K562 (cell line): ENCODE data around the gene GIGYF1. TPM values are rescaled to one million over a fixed set of nuclear protein-coding genes. Genes with fewer than 3 reads are reported as not detected.
A peak's percentile ranks its signal among the peaks of the same experiment; 100 is the strongest.

Experiments used
- ATAC-seq: fragments of 200-7000 bp; cut with Tn5 transposase; 3 replicates; pipeline ENCODE4 v1.9.1; 2020; ENCODE audit warnings: moderate library complexity
- BruUV-seq: library from RNA; stranded (reverse); fragments of 400-500 nt; replicated peaks from 2 replicates; lab custom pipeline; 2021; lab: Mats Ljungman, UMichigan
- CTCF ChIA-PET: fragments of 300-600 bp; formaldehyde crosslinking; extraction: SDS; loops from one replicate; lab custom pipeline; 2021; ENCODE audit warnings: low intra/inter-chr PET ratio; lab: Yijun Ruan, JAX
- POLR2A ChIA-PET: fragments of 300-600, 350-650 bp; sonication (Branson Sonifier 250); formaldehyde crosslinking; extraction: SDS; loops from one replicate; lab custom pipeline; 2021; ENCODE audit warnings: antibody characterized with exemption, inconsistent platforms; lab: Yijun Ruan, JAX
- DNase-seq, 4 experiments: peaks; one replicate each; pipeline versions ENCODE4 v3.0.0 to v3.0.0-alpha.2; 2011 to 2018; ENCODE audit warnings: low spot score in 3 of 4, mixed read lengths in 3 of 4; ENCODE audit errors: extremely low read depth in 1 of 4
- FAIRE-seq: peaks from 2 replicates; lab custom pipeline; 2011; peaks lifted over from hg19 to GRCh38; lab: Jason Lieb, UNC
- H2AFZ ChIP-seq: 2 replicates; pipeline ENCODE4 v1.6.0; 2011; ENCODE audit warnings: low read depth, low read length, control low read depth, inconsistent platforms
- H3K27ac ChIP-seq: fragments of 200-600 bp; 3 replicates; pipeline ENCODE4 v1.8.0; 2011; ENCODE audit warnings: low read depth, mild to moderate bottlenecking, control low read depth, inconsistent platforms, low read length, moderate library complexity, mixed read lengths; ENCODE audit errors: extremely low read depth
- H3K27me3 ChIP-seq, 2 experiments: fragments of 300-600 bp in 1 of 2; 2 replicates in 1 of 2; 3 replicates in 1 of 2; pipeline versions ENCODE4 v1.6.0 to v1.8.0; 2011; ENCODE audit warnings: inconsistent platforms in 2 of 2, low read length in 2 of 2, mild to moderate bottlenecking in 1 of 2, mixed read lengths in 1 of 2, moderate library complexity in 1 of 2; ENCODE audit not compliant: control insufficient read depth in 2 of 2, insufficient read depth in 2 of 2
- H3K36me3 ChIP-seq: fragments of 300-600 bp; 3 replicates; pipeline ENCODE4 v1.8.0; 2011; ENCODE audit warnings: mild to moderate bottlenecking, low read length, inconsistent platforms; ENCODE audit not compliant: control insufficient read depth, insufficient read depth
- H3K4me1 ChIP-seq, 2 experiments: fragments of 200-600 bp in 1 of 2; replicated peaks in 1 of 2; 2 replicates in 1 of 2; 3 replicates in 1 of 2; pipeline versions ENCODE4 v1.5.1 to v1.8.0; 2011; ENCODE audit warnings: inconsistent platforms in 2 of 2, low read length in 2 of 2, mild to moderate bottlenecking in 1 of 2, mixed read lengths in 1 of 2, moderate library complexity in 1 of 2; ENCODE audit not compliant: control insufficient read depth in 2 of 2, insufficient read depth in 2 of 2
- H3K4me2 ChIP-seq: 2 replicates; pipeline ENCODE4 v1.6.1; 2011; ENCODE audit warnings: low read length, control low read depth, inconsistent platforms, mixed read lengths; ENCODE audit not compliant: insufficient read depth
- H3K4me3 ChIP-seq: fragments of 200-600 bp; sonication (generic), shearing (Covaris generic); 2 replicates; pipeline ENCODE4 v1.5.1; 2016; ENCODE audit warnings: control low read depth, inconsistent platforms
- H3K79me2 ChIP-seq: fragments of 200-600 bp; 3 replicates; pipeline ENCODE4 v1.8.0; 2011; ENCODE audit warnings: low read length, inconsistent platforms; ENCODE audit not compliant: control insufficient read depth, insufficient read depth
- H3K9ac ChIP-seq, 2 experiments: 2 replicates each; pipeline versions ENCODE4 v1.6.0 to v1.6.1; 2011; ENCODE audit warnings: low read depth in 2 of 2, low read length in 2 of 2, control low read depth in 1 of 2, inconsistent platforms in 1 of 2, mild to moderate bottlenecking in 1 of 2, mixed read lengths in 1 of 2; ENCODE audit not compliant: insufficient read depth in 1 of 2
- H3K9me1 ChIP-seq: one replicate; pipeline ENCODE4 v1.6.0; 2011; ENCODE audit warnings: inconsistent platforms, mild to moderate bottlenecking, low read length, moderate library complexity; ENCODE audit not compliant: control insufficient read depth, insufficient read depth
- H3K9me3 ChIP-seq: replicated peaks from 2 replicates; pipeline ENCODE4 v1.5.1; 2011; ENCODE audit warnings: low read depth, low read length, inconsistent platforms; ENCODE audit not compliant: control insufficient read depth, insufficient read depth
- H4K20me1 ChIP-seq: replicated peaks from 2 replicates; pipeline ENCODE4 v1.6.1; 2011; ENCODE audit warnings: low read length, inconsistent platforms, mixed read lengths; ENCODE audit not compliant: control insufficient read depth, insufficient read depth
- ADNP ChIP-seq: fragments of 200-800 bp; sonication (Bioruptor generic); IDR thresholded peaks from 2 replicates; pipeline ENCODE4 v1.6.1; 2016; ENCODE audit warnings: missing genetic modification characterization, missing compliant biosample characterization
- CAMTA2 ChIP-seq: fragments of 250-450 bp; sonication (Bioruptor Pico); conservative IDR thresholded peaks from 2 replicates; pipeline ENCODE4 v1.5.1; 2022
- CHCHD3 ChIP-seq: fragments of 250-450 bp; sonication (Bioruptor Pico); IDR thresholded peaks from 2 replicates; pipeline ENCODE4 v2.1.2; 2022; ENCODE audit warnings: mild to moderate bottlenecking
- HDAC3 ChIP-seq: fragments of 450-650 bp; IDR thresholded peaks from 2 replicates; pipeline ENCODE4 v1.6.1; 2018; ENCODE audit warnings: borderline replicate concordance, mild to moderate bottlenecking, moderate library complexity; ENCODE audit not compliant: partially characterized antibody
- HLTF ChIP-seq: fragments of 450-650 bp; IDR thresholded peaks from 2 replicates; pipeline ENCODE4 v1.6.1; 2016
- MXI1 ChIP-seq: IDR thresholded peaks from 2 replicates; pipeline ENCODE4 v1.6.1; 2011; ENCODE audit warnings: low read depth, mild to moderate bottlenecking, improper control_type of control experiment, low read length
- MYC ChIP-seq, 2 experiments: fragments of 250-450 bp in 1 of 2; sonication (Bioruptor Pico) in 1 of 2; IDR thresholded peaks; 2 replicates each; pipeline versions ENCODE4 v1.5.1 to v1.6.1; 2012 to 2021; ENCODE audit warnings: low read depth in 2 of 2, borderline replicate concordance in 1 of 2, improper control_type of control experiment in 1 of 2, low read length in 1 of 2, mild to moderate bottlenecking in 1 of 2, moderate library complexity in 1 of 2
- NRF1 ChIP-seq, 2 experiments: fragments of 450-650 bp; IDR thresholded peaks in 1 of 2; conservative IDR thresholded peaks in 1 of 2; 2 replicates each; pipeline ENCODE4 v1.6.1; 2014; ENCODE audit warnings: mild to moderate bottlenecking in 2 of 2
- PHF21A ChIP-seq: fragments of 450-650 bp; IDR thresholded peaks from 2 replicates; pipeline ENCODE4 v1.6.1; 2017; ENCODE audit warnings: low read depth, borderline replicate concordance
- SIN3A ChIP-seq, 2 experiments: fragments of 150-350 bp in 1 of 2; IDR thresholded peaks; 2 replicates each; pipeline ENCODE4 v1.6.1; 2011 to 2016; ENCODE audit warnings: borderline replicate concordance in 2 of 2, low read depth in 2 of 2, low read length in 2 of 2, mild to moderate bottlenecking in 2 of 2, moderate library complexity in 2 of 2; ENCODE audit not compliant: control insufficient read depth in 1 of 2
- SNIP1 ChIP-seq: fragments of 450-650 bp; IDR thresholded peaks from 2 replicates; pipeline ENCODE4 v1.7.1; 2017; ENCODE audit warnings: low read depth, mild to moderate bottlenecking
- SP2 ChIP-seq: IDR thresholded peaks from 2 replicates; pipeline ENCODE4 v1.6.1; 2011; ENCODE audit warnings: mild to moderate bottlenecking, low read depth, low read length, moderate library complexity; ENCODE audit not compliant: poor library complexity, severe bottlenecking; ENCODE audit errors: extremely low read depth
- SREBF2 ChIP-seq: sonication (generic); formaldehyde crosslinking; IDR thresholded peaks from 2 replicates; pipeline ENCODE4 v1.4.0; 2020; ENCODE audit warnings: mild to moderate bottlenecking, missing genetic modification reagents
- SUPT5H ChIP-seq: fragments of 450-650 bp; IDR thresholded peaks from 2 replicates; pipeline ENCODE4 v1.6.1; 2016
- XRCC5 ChIP-seq: fragments of 200-400 bp; formaldehyde crosslinking; IDR thresholded peaks from 2 replicates; pipeline ENCODE4 v1.6.1; 2017; ENCODE audit warnings: low read depth, mild to moderate bottlenecking, low read length
- ZBTB34 ChIP-seq: fragments of 250-450 bp; sonication (Bioruptor Pico); IDR thresholded peaks from 2 replicates; pipeline ENCODE4 v1.8.0; 2021; ENCODE audit warnings: mild to moderate bottlenecking, moderate library complexity
- ZNF778 ChIP-seq: fragments of 450-650 bp; formaldehyde crosslinking; IDR thresholded peaks from 2 replicates; pipeline ENCODE4 v1.4.0; 2020; ENCODE audit warnings: mild to moderate bottlenecking, moderate library complexity
- WGBS: fragments of 100-300 bp; shearing (Covaris generic); methylation state at CpG from one replicate; pipeline ENCODE4 v1.1.6; 2016; ENCODE audit warnings: low coverage, mixed read lengths; ENCODE audit not compliant: insufficient coverage; ENCODE audit errors: missing lambda C conversion rate; 5-methylcytosine and 5-hydroxymethylcytosine counted together
- in situ Hi-C: fragments of 300-500 bp; cut with MboI; formaldehyde crosslinking; loops from 4 replicates; pipeline ENCODE4 v1.15.0; 2018; ENCODE audit warnings: inconsistent platforms, mixed read lengths
- intact Hi-C: fragments of 100-400 bp; cut with micrococcal nuclease; formaldehyde crosslinking; loops from 2 replicates; pipeline ENCODE4 v1.14.2; 2022
- polyA plus RNA-seq, 8 experiments: library from polyadenylated mRNA; depleted of rRNA in 4 of 8; stranded (reverse) in 5 of 8; unstranded in 3 of 8; fragments of >200 nt; fragmentation: Nextera tagmentation in 2 of 8; fragmentation: Illumina TruSeq in 1 of 8; extraction: Ambion mirVana in 2 of 8; extraction: Trizol in 1 of 8; gene quantifications; 2 replicates each; pipeline versions ENCODE4 v1.2.1 to v1.2.3, GENCODE V29; 2011 to 2014; ENCODE audit warnings: inconsistent platforms in 1 of 8, missing spikeins in 1 of 8
- total RNA-seq, 7 experiments: library from RNA; depleted of rRNA in 6 of 7; stranded (reverse); fragments of >200 nt in 6 of 7; fragmentation: Illumina TruSeq in 2 of 7; extraction: Trizol in 2 of 7; gene quantifications; 2 replicates each; pipeline versions ENCODE4 v1.2.1 to v1.2.3, GENCODE V29; 2011 to 2021; ENCODE audit warnings: low replicate concordance in 1 of 7
- TF ChIP-seq, protein P1 (sequence below), 2 experiments: IDR thresholded peaks; 2 replicates each; pipeline ENCODE4 v1.6.1; 2012; ENCODE audit warnings: improper control_type of control experiment in 2 of 2, low read depth in 2 of 2, low read length in 2 of 2, borderline replicate concordance in 1 of 2

Gene GIGYF1
- total and polyA plus RNA-seq, 9 of the 15 experiments (the other 6 are each of a cell fraction or from before 2014, with no cell fraction given), result 0.56 to 76.2 (median 16.8) TPM

DNA sequence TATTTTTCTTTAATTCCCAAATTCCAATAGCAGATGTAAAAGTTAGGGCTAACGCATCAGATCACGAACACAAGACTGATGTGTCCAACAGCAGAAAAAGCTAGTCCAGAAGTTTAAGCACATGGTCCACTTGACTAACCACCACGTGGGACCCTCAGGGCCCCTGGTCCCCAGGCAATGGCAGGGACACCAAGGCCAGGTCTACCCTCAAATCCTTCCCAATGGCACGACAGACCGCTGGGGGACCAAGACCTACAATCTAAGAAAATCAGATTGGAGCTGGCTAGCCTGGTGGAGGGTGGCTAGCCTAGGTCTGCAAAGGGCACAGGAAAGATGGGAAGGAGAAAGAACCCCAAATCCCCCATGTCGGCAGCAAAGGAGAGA, 1.5 kb downstream of the GIGYF1 start:
- ChIA-PET POLR2A (interaction anchor here (1.1 to 2.5 kb wide), 9 partner anchors 10 to 183 kb away, joined by 3 to 16 read pairs (median 7); partner anchors contain the start of genes FBXO24, POP7 and SRRT), CTCF (interaction anchor here (0.7 to 1.4 kb wide), 2 partner anchors 128 to 160 kb away, joined by 3 read pairs; partner anchors contain the start of gene SLC12A9)
- BruUV-seq, result no TSS peak
- Histone ChIP-seq H3K9ac (peak overlapping the region; percentile 90 to 99), H3K27ac (peak overlapping the region; percentile 86), H3K9me1 (no peaks in the 10 kb centered on the region), H3K4me3 (peak overlapping the region; percentile 92), H3K79me2 (peaks cover 57% of the 10 kb centered on the region), H3K4me1 (peaks cover 17 to 59% of the 10 kb centered on the region in 2 experiments), H4K20me1 (peaks cover 24% of the 10 kb centered on the region), H3K36me3 (peaks cover 35% of the 10 kb centered on the region; the same call in 2 of the 3 replicates), H3K27me3 (no peaks in the 10 kb centered on the region), H3K9me3 (no peaks in the 10 kb centered on the region), H2AFZ (no peak overlapping the region), H3K4me2 (peak overlapping the region; percentile 92)
- FAIRE-seq (peak; percentile 59), DNase-seq (peak in 2 of 4 experiments; percentile 21 to 23), ATAC-seq (peak; percentile 5; the same call in 2 of the 3 replicates)
- in situ Hi-C loops (no loop called here), intact Hi-C loops (loop anchor here (2.0 to 5.0 kb wide), 3 partner anchors 50 to 160 kb away; partner anchors contain the start of genes SLC12A9 and TFR2)
- WGBS, result 13% methylated on average over 6 of the region's 6 CpGs
- TF ChIP-seq ADNP (tag) (no peak), SP2 (no peak), SREBF2 (no peak), ZNF778 (CRISPR knock-in tag) (no peak), SNIP1 (no peak), MYC (IDR thresholded peaks at IDR 0.05; ENCODE audit: low read depth, low read length) (peak; percentile 46; the same call in 1 of the 2 replicates), MYC (CRISPR knock-in tag; IDR thresholded peaks at IDR 0.05; ENCODE audit: borderline replicate concordance, low read depth) (no peak), XRCC5 (no peak), MXI1 (0 out of 2 replicates have a peak, but pooled peaks have one; percentile 48), ZBTB34 (no peak), PHF21A (no peak), NRF1 (conservative IDR thresholded peaks at IDR 0.05 in 1 of 2, IDR thresholded peaks at IDR 0.05 in 1 of 2) (no peak), CHCHD3 (CRISPR knock-in tag) (no peak), SIN3A (IDR thresholded peaks at IDR 0.05; ENCODE audit: borderline replicate concordance in 2 of 2, control insufficient read depth in 1 of 2, low read depth in 2 of 2, low read length in 2 of 2) (peak in 1 of 2 experiments; percentile 10; a peak in 1 of 4 replicates), SUPT5H (no peak), CAMTA2 (no peak), HDAC3 (no peak), HLTF (no peak)
- TF ChIP-seq, protein P1, sequence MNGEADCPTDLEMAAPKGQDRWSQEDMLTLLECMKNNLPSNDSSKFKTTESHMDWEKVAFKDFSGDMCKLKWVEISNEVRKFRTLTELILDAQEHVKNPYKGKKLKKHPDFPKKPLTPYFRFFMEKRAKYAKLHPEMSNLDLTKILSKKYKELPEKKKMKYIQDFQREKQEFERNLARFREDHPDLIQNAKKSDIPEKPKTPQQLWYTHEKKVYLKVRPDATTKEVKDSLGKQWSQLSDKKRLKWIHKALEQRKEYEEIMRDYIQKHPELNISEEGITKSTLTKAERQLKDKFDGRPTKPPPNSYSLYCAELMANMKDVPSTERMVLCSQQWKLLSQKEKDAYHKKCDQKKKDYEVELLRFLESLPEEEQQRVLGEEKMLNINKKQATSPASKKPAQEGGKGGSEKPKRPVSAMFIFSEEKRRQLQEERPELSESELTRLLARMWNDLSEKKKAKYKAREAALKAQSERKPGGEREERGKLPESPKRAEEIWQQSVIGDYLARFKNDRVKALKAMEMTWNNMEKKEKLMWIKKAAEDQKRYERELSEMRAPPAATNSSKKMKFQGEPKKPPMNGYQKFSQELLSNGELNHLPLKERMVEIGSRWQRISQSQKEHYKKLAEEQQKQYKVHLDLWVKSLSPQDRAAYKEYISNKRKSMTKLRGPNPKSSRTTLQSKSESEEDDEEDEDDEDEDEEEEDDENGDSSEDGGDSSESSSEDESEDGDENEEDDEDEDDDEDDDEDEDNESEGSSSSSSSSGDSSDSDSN (IDR thresholded peaks at IDR 0.05; ENCODE audit: borderline replicate concordance in 1 of 2, low read depth in 2 of 2, low read length in 2 of 2), result 0 out of 4 replicates have a peak, but pooled peaks of 1 of the 2 experiments have one; percentile 40
